Right atrium auricular region (tissue), 2 donors: ENCODE results near the gene ATXN1. TPM values are rescaled to one million over a fixed set of nuclear protein-coding genes. Genes with fewer than 3 reads are reported as not detected.

Source experiments
- DNase-seq: peaks from one replicate; pipeline ENCODE4 v3.0.0-alpha.2; 2019; ENCODE audit warnings: low spot score
- H3K27ac ChIP-seq, 2 donors: fragments of 200-600 bp; sonication (generic); 1 replicate in 1 of 2; 2 replicates in 1 of 2; pipeline ENCODE4 v1.5.1; 2016 to 2019
- H3K27me3 ChIP-seq, 2 donors: fragments of 200-600 bp; sonication (generic); one replicate each; pipeline versions ENCODE4 v1.5.1 to v1.6.0; 2017 to 2019
- H3K36me3 ChIP-seq: fragments of 200-600 bp; sonication (generic); one replicate; pipeline ENCODE4 v1.5.1; 2016
- H3K4me1 ChIP-seq, 2 donors: fragments of 200-600 bp; sonication (generic); one replicate each; pipeline versions ENCODE4 v1.5.1 to v1.6.0; 2017 to 2019
- H3K4me3 ChIP-seq, 2 donors: fragments of 200-600 bp; sonication (generic); 1 replicate in 1 of 2; 2 replicates in 1 of 2; pipeline ENCODE4 v1.5.1; 2017 to 2019; ENCODE audit warnings: mild to moderate bottlenecking in 1 of 2, moderate library complexity in 1 of 2
- H3K9me3 ChIP-seq, 2 donors: fragments of 200-600 bp; sonication (generic); one replicate each; pipeline ENCODE4 v1.5.1; 2019
- total RNA-seq, 2 donors: library from RNA; depleted of rRNA; stranded (reverse); fragments of >200 nt; gene quantifications; one replicate each; pipeline ENCODE4 v1.1.0, GENCODE V29; 2016
- TF ChIP-seq, protein P1 (sequence below), 2 donors: fragments of 200-600 bp; sonication (generic); IDR thresholded peaks; one replicate each; pipeline ENCODE4 v1.5.1; 2019; ENCODE audit warnings: antibody characterized with exemption in 2 of 2

The ATXN1 gene
- total RNA-seq, 2 donors from 2014 or later = 41.8 to 62.0 TPM

DNA sequence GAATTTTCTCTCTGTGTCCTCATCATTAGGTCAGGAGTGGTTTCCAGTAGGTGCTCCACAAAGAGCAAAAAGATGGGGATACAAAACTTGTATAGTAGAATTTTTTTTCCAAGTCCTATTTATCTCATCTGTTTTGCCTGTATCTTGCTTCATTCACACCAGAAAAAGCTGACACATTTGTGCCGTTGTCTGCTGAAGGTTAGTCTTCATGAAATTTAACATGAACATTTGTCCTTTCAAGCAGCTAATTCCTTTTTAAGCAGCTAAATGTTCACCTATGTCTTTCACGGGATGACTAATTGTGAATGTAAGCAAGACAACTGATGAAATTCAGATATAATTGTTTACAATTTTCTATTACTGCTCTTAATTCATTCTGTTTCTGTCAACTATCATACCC lies 83.8 kb downstream of the ATXN1 start:
- no peaks in the 10 kb centered on the region for H3K9me3 ChIP-seq
- no peaks in the 10 kb centered on the region for H3K27me3 ChIP-seq
- no peaks in the 10 kb centered on the region for H3K36me3 ChIP-seq
- TF ChIP-seq, protein P1, sequence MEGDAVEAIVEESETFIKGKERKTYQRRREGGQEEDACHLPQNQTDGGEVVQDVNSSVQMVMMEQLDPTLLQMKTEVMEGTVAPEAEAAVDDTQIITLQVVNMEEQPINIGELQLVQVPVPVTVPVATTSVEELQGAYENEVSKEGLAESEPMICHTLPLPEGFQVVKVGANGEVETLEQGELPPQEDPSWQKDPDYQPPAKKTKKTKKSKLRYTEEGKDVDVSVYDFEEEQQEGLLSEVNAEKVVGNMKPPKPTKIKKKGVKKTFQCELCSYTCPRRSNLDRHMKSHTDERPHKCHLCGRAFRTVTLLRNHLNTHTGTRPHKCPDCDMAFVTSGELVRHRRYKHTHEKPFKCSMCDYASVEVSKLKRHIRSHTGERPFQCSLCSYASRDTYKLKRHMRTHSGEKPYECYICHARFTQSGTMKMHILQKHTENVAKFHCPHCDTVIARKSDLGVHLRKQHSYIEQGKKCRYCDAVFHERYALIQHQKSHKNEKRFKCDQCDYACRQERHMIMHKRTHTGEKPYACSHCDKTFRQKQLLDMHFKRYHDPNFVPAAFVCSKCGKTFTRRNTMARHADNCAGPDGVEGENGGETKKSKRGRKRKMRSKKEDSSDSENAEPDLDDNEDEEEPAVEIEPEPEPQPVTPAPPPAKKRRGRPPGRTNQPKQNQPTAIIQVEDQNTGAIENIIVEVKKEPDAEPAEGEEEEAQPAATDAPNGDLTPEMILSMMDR (IDR thresholded peaks at IDR 0.05) = no peak
- DNase-seq = no peak
- peak overlapping the region in 1 of 2 donors; percentile 8 for H3K4me3 ChIP-seq
- peaks cover 0 to 29% of the 10 kb centered on the region in 2 donors for H3K4me1 ChIP-seq
- H3K27ac ChIP-seq = peak overlapping the region; percentile 63 to 71

DNA sequence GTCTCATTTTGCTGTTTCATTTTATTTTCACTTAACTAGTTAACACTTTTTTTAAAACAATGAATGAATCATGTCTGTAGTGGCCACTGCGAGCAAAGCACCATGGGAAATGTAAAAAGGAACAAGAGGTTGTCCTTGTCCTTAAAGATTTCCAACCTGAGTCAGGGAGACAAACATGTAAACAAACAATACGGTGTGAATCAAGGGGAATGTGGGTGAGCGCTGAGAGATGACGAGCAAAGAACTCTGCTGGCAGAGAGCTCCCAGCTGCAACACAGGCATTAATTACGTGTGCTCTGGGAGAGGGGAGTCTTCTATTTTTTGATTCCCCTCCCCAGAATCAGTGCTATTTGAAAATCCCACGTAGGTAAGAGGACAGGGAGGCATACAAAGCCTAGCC lies 84.3 kb downstream of the ATXN1 start:
- no peaks in the 10 kb centered on the region for H3K36me3 ChIP-seq
- TF ChIP-seq, protein P1 (IDR thresholded peaks at IDR 0.05) = no peak
- peak overlapping the region in 1 of 2 donors; percentile 8 for H3K4me3 ChIP-seq
- peak overlapping the region; percentile 63 to 71 for H3K27ac ChIP-seq
- H3K9me3 ChIP-seq = no peaks in the 10 kb centered on the region
- peaks cover 0 to 29% of the 10 kb centered on the region in 2 donors for H3K4me1 ChIP-seq
- DNase-seq = no peak
- H3K27me3 ChIP-seq = no peaks in the 10 kb centered on the region

DNA sequence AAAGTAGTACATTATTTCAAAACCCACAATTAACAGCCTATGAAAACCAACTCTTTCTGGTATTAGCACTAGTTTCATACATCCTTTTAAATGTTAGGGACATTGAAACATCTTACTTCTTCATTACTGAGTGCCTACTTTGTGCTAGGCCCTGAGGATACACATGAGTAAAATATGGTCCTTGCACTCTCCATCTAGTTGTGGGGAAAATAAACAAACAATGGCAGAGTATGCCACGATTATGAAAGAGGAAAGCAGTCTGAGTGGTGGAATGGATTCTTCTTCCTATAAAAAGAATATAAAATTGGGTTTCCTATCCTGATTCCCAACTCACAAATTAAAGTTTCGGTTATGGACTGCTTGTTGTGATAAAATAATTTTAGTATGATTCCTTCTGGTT lies 84.9 kb downstream of the ATXN1 start:
- H3K4me3 ChIP-seq = no peak overlapping the region
- H3K27ac ChIP-seq = peak overlapping the region; percentile 63 to 71
- peaks cover 0 to 34% of the 10 kb centered on the region in 2 donors for H3K4me1 ChIP-seq
- no peaks in the 10 kb centered on the region for H3K36me3 ChIP-seq
- TF ChIP-seq, protein P1 (IDR thresholded peaks at IDR 0.05) = no peak
- no peaks in the 10 kb centered on the region for H3K27me3 ChIP-seq
- no peaks in the 10 kb centered on the region for H3K9me3 ChIP-seq
- no peak for DNase-seq

DNA sequence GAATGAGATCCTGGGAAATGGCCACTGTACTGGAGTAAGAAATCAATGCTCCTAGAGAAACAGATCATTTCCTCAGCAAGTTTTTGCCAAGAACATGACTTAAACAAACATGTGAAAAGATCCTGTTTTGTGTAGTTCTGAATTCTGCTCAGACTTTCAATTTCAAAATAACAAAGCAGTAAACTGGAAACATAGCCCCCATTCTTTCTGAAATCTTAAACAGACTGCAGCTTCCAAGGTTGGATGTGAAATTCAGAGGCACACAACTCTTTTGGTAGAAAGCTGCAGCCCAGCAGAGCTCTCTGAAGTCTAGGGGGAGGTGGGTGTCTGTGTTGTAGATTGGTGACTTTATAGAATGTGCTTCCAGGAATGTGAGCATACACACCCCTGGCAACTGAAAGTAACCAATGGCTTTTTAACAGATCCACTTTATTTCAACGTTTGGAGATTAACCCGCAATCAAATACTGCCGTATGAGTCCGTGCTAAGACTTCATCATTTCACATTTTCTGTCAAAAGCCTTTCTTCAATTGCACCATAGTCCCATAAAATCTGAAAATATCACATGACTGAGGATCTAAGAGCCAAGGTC lies 86.4 kb downstream of the ATXN1 start:
- Histone ChIP-seq H3K9me3 (no peaks in the 10 kb centered on the region), H3K4me3 (no peak overlapping the region), H3K4me1 (peaks cover 0 to 47% of the 10 kb centered on the region in 2 donors), H3K27ac (peak overlapping the region in 1 of 2 donors; percentile 14), H3K27me3 (no peaks in the 10 kb centered on the region), H3K36me3 (no peaks in the 10 kb centered on the region)
- TF ChIP-seq, protein P1 (IDR thresholded peaks at IDR 0.05) = no peak
- no peak for DNase-seq

DNA sequence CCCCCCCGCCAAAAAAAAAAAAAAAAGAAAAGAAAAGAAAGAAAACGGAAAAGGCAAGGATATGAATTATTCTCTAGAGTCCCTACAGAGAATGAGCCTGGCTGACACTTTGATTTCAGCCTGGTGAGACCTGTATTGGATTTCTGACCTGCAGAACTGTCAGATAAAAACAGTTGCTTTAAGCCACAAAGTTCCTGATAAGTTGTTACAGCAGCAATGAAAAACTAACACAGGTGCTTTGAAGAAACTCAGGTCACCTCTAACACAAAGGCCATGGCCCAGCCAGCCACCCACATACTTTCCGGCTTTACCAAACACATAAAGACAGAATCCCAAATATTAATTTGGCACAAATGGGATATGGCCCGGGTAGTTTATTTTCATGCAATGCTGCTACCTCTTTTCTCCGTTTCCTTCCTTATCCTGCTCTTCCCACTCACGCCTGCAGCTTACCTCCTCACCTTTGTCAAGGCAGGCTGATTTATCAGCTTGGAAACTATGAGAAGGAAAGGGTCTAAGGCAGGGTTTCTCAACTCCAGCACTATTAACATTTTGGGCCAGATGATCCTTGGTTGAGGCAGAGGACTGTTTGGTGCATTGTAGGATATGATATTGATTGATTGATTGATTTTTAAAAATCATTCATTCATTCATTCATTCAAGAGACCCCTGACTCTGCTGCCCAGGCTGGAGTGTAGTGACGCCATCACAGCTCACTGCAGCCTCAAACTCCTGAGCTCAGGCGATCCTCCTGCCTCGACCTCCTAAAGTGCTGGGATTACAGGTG lies 88.1 kb downstream of the ATXN1 start:
- Histone ChIP-seq H3K36me3 (no peaks in the 10 kb centered on the region), H3K4me3 (no peak overlapping the region), H3K9me3 (no peaks in the 10 kb centered on the region), H3K27ac (no peak overlapping the region), H3K4me1 (peaks cover 0 to 51% of the 10 kb centered on the region in 2 donors), H3K27me3 (no peaks in the 10 kb centered on the region)
- DNase-seq = no peak
- TF ChIP-seq, protein P1 (IDR thresholded peaks at IDR 0.05) = no peak
